HepG2 (cell line): ENCODE data around the gene TMEM31. TPM values are rescaled to one million over a fixed set of nuclear protein-coding genes. Genes with fewer than 3 reads are reported as not detected.

Experiments
- ATAC-seq: fragments of 200-7000 bp; cut with Tn5 transposase; 3 replicates; pipeline ENCODE4 v1.9.1; 2020; ENCODE audit warnings: mild to moderate bottlenecking, moderate library complexity
- BruUV-seq: library from RNA; stranded (reverse); fragments of 400-500 nt; replicated peaks from 2 replicates; lab custom pipeline; 2021; lab: Mats Ljungman, UMichigan
- CTCF ChIA-PET: fragments of 300-600 bp; formaldehyde crosslinking; extraction: SDS; loops from one replicate; lab custom pipeline; 2021; ENCODE audit warnings: low total read pairs, inconsistent platforms, low intra/inter-chr PET ratio; lab: Yijun Ruan, JAX
- POLR2A ChIA-PET: fragments of 350-600 bp; sonication (Branson Sonifier 250); formaldehyde crosslinking; loops from one replicate; lab custom pipeline; 2020; ENCODE audit warnings: antibody characterized with exemption, inconsistent platforms; lab: Yijun Ruan, JAX
- DNase-seq: peaks from one replicate; pipeline ENCODE4 v3.0.0-alpha.2; 2015; ENCODE audit warnings: low spot score
- FAIRE-seq: peaks from 3 replicates; lab custom pipeline; 2011; peaks lifted over from hg19 to GRCh38; lab: Jason Lieb, UNC
- H2AFZ ChIP-seq: one replicate; pipeline ENCODE4 v1.6.1; 2011; ENCODE audit warnings: low read length, inconsistent platforms
- H3K27ac ChIP-seq: fragments of 300-600 bp; 3 replicates; pipeline ENCODE4 v1.8.0; 2011; ENCODE audit warnings: mixed run types, mild to moderate bottlenecking, mixed read lengths, low read length, inconsistent platforms; ENCODE audit not compliant: insufficient read depth; ENCODE audit errors: extremely low read length
- H3K27me3 ChIP-seq, 2 experiments: fragments of 200-600 bp in 1 of 2; 2 replicates in 1 of 2; 3 replicates in 1 of 2; pipeline versions ENCODE4 v1.6.0 to v1.8.0; 2011; ENCODE audit warnings: low read length in 2 of 2, mild to moderate bottlenecking in 2 of 2, moderate library complexity in 2 of 2, inconsistent platforms in 1 of 2; ENCODE audit not compliant: insufficient read depth in 2 of 2, control insufficient read depth in 1 of 2
- H3K36me3 ChIP-seq, 2 experiments: fragments of 200-600 bp in 1 of 2; replicated peaks in 1 of 2; 2 replicates in 1 of 2; 3 replicates in 1 of 2; pipeline versions ENCODE4 v1.5.1 to v1.8.0; 2011; ENCODE audit warnings: low read length in 2 of 2, inconsistent platforms in 1 of 2; ENCODE audit not compliant: insufficient read depth in 2 of 2, control insufficient read depth in 1 of 2
- H3K4me1 ChIP-seq: 2 replicates; pipeline ENCODE4 v1.5.1; 2012; ENCODE audit warnings: low read length, inconsistent platforms; ENCODE audit not compliant: insufficient read depth
- H3K4me2 ChIP-seq: 2 replicates; pipeline ENCODE4 v1.6.0; 2011; ENCODE audit warnings: low read depth, low read length, inconsistent platforms
- H3K4me3 ChIP-seq, 3 experiments: fragments of 200-600 bp in 1 of 3; sonication (generic), shearing (Covaris generic) in 1 of 3; replicated peaks in 1 of 3; 2 replicates each; pipeline ENCODE4 v1.5.1; 2011 to 2016; ENCODE audit warnings: low read length in 3 of 3, inconsistent platforms in 2 of 3, low read depth in 2 of 3, mild to moderate bottlenecking in 2 of 3, control low read depth in 1 of 3, mixed read lengths in 1 of 3; ENCODE audit not compliant: insufficient read depth in 1 of 3
- H3K79me2 ChIP-seq: one replicate; pipeline ENCODE4 v1.6.1; 2011; ENCODE audit warnings: low read length, inconsistent platforms; ENCODE audit not compliant: insufficient read depth
- H3K9ac ChIP-seq: 2 replicates; pipeline ENCODE4 v1.6.0; 2011; ENCODE audit warnings: mild to moderate bottlenecking, low read depth, low read length, inconsistent platforms; ENCODE audit not compliant: insufficient read depth
- H3K9me3 ChIP-seq: 2 replicates; pipeline ENCODE4 v1.5.1; 2012; ENCODE audit warnings: mild to moderate bottlenecking, low read length
- H4K20me1 ChIP-seq: 2 replicates; pipeline ENCODE4 v1.6.0; 2011; ENCODE audit warnings: inconsistent platforms, mild to moderate bottlenecking, low read length, moderate library complexity; ENCODE audit not compliant: insufficient read depth
- ATF7 ChIP-seq, 2 experiments: fragments of 450-650 bp in 1 of 2; sonication (generic) in 1 of 2; formaldehyde crosslinking in 1 of 2; IDR thresholded peaks; 2 replicates each; pipeline versions ENCODE4 v1.4.0 to v1.6.1; 2016 to 2020; ENCODE audit warnings: antibody characterized with exemption in 1 of 2, mild to moderate bottlenecking in 1 of 2, missing genetic modification reagents in 1 of 2
- ATRX ChIP-seq: sonication (generic); formaldehyde crosslinking; IDR thresholded peaks from 2 replicates; pipeline ENCODE4 v1.4.0; 2020; ENCODE audit warnings: missing genetic modification reagents, borderline replicate concordance
- KLF16 ChIP-seq, 2 experiments: sonication (generic) in 1 of 2; formaldehyde crosslinking in 1 of 2; IDR thresholded peaks; 2 replicates each; pipeline versions ENCODE4 v1.6.1 to v1.8.0; 2016 to 2023; ENCODE audit warnings: missing genetic modification reagents in 2 of 2, missing compliant biosample characterization in 1 of 2
- PCBP2 ChIP-seq: fragments of 200-400 bp; formaldehyde crosslinking; optimal IDR thresholded peaks from 2 replicates; pipeline ENCODE3; 2018; ENCODE audit warnings: low read length, low read depth; ENCODE audit not compliant: poor library complexity, severe bottlenecking
- PLRG1 ChIP-seq: fragments of 450-650 bp; conservative IDR thresholded peaks from 2 replicates; pipeline ENCODE4 v1.6.1; 2016
- RFX3 ChIP-seq: IDR thresholded peaks from 2 replicates; pipeline ENCODE4 v1.6.1; 2016; ENCODE audit warnings: missing biosample characterization, missing genetic modification reagents
- SOX13 ChIP-seq, 3 experiments: fragments of 450-650 bp in 1 of 3; sonication (generic) in 1 of 3; formaldehyde crosslinking in 1 of 3; IDR thresholded peaks in 2 of 3; conservative IDR thresholded peaks in 1 of 3; 2 replicates each; pipeline versions ENCODE4 v1.5.0 to v1.6.1; 2016 to 2020; ENCODE audit warnings: antibody characterized with exemption in 1 of 3, mild to moderate bottlenecking in 1 of 3, missing compliant biosample characterization in 1 of 3, missing genetic modification reagents in 1 of 3, moderate library complexity in 1 of 3
- SRF ChIP-seq: IDR thresholded peaks from 2 replicates; pipeline ENCODE4 v1.6.1; 2011; ENCODE audit warnings: mild to moderate bottlenecking, low read depth, low read length, moderate library complexity
- STAT5B ChIP-seq: sonication (generic); formaldehyde crosslinking; IDR thresholded peaks from 2 replicates; pipeline ENCODE4 v1.4.0; 2020; ENCODE audit warnings: missing genetic modification reagents
- TAF1 ChIP-seq: sonication (generic); formaldehyde crosslinking; IDR thresholded peaks from 2 replicates; pipeline ENCODE4 v1.4.0; 2020; ENCODE audit warnings: missing genetic modification reagents
- XRCC5 ChIP-seq: fragments of 200-400 bp; formaldehyde crosslinking; optimal IDR thresholded peaks from 2 replicates; pipeline ENCODE3; 2017; ENCODE audit warnings: mild to moderate bottlenecking, low read length
- ZNF235 ChIP-seq: sonication (generic); formaldehyde crosslinking; IDR thresholded peaks from 2 replicates; pipeline ENCODE4 v1.8.1; 2023; ENCODE audit warnings: mild to moderate bottlenecking, missing genetic modification reagents, borderline replicate concordance
- ZNF251 ChIP-seq: sonication (generic); formaldehyde crosslinking; IDR thresholded peaks from 2 replicates; pipeline ENCODE4 v1.9.0; 2021; ENCODE audit warnings: mild to moderate bottlenecking, missing genetic modification reagents
- WGBS: methylation state at CpG from one replicate; pipeline ENCODE4 v1.1.6; 2017; ENCODE audit warnings: low lambda C conversion rate; 5-methylcytosine and 5-hydroxymethylcytosine counted together
- in situ Hi-C: cut with HindIII; loops from 2 replicates; pipeline ENCODE4 v1.10.0; 2017; ENCODE audit warnings: low pct_unique_long_range_greater_than_20kb; ENCODE audit not compliant: extremely low pct_ligation_motif_present
- intact Hi-C: fragments of 100-400 bp; cut with micrococcal nuclease; formaldehyde crosslinking; loops from one replicate; pipeline ENCODE4 v1.10.0; 2022; ENCODE audit not compliant: unreplicated experiment
- polyA plus RNA-seq, 8 experiments: library from polyadenylated mRNA; depleted of rRNA in 3 of 8; stranded (reverse) in 7 of 8; unstranded in 1 of 8; fragments of >200 nt; fragmentation: Illumina TruSeq in 4 of 8; extraction: Trizol in 4 of 8; gene quantifications; 2 replicates each; pipeline versions ENCODE4 v1.2.1 to v1.2.3, GENCODE V29; 2011 to 2016; ENCODE audit warnings: low read depth in 4 of 8, missing spikeins in 1 of 8, mixed read lengths in 1 of 8; ENCODE audit not compliant: insufficient read depth in 1 of 8
- total RNA-seq, 5 experiments: library from RNA; depleted of rRNA; stranded (reverse); fragments of >200 nt; fragmentation: Illumina TruSeq; extraction: Trizol; gene quantifications; 2 replicates each; pipeline ENCODE4 v1.2.3, GENCODE V29; 2016; ENCODE audit warnings: low read depth in 1 of 5
- TF ChIP-seq, protein P1 (sequence below): IDR thresholded peaks from 2 replicates; pipeline ENCODE4 v1.6.1; 2016; ENCODE audit warnings: low read depth, control low read depth
- TF ChIP-seq, protein P2 (sequence below): sonication (generic); formaldehyde crosslinking; IDR thresholded peaks from 2 replicates; pipeline ENCODE4 v1.4.0; 2020; ENCODE audit warnings: mild to moderate bottlenecking, missing genetic modification reagents
- TF ChIP-seq, protein P3 (sequence below): sonication (generic); formaldehyde crosslinking; IDR thresholded peaks from 2 replicates; pipeline ENCODE4 v1.5.0; 2020; ENCODE audit warnings: missing genetic modification reagents
- TF ChIP-seq, protein P4 (sequence below): IDR thresholded peaks from 2 replicates; pipeline ENCODE4 v1.6.1; 2012; ENCODE audit warnings: low read depth, low read length, improper control_type of control experiment
- TF ChIP-seq, protein P5 (sequence below): sonication (generic); formaldehyde crosslinking; IDR thresholded peaks from 2 replicates; pipeline ENCODE4 v1.4.0; 2020; ENCODE audit warnings: low read depth, mild to moderate bottlenecking, missing genetic modification reagents

The TMEM31 gene
- total and polyA plus RNA-seq, 2 of the 13 experiments (the other 11 are each of a cell fraction or from before 2014, with no cell fraction given), result 0.16 TPM; not detected in 1

DNA sequence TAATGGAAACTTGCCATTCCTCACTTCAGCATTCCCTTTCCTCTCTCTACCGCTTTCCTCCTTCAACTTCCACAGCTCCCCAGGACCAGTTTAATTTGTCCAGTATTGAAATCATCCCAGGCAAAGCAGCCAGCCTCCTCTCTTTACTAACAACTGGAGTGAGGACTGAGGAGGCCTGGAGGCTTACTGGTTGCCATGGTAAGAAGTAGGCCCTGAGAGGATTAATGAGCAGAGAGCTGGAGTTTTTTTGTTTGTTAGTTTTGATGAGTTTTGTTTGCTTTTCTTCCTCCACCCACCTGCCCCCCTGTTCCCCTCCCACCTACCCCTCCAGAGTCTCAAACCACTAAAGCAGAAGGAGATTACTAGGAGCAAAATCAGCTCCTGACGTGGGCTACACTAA is 36.5 kb downstream of the TMEM31 start:
- H3K4me3 ChIP-seq, result no peak overlapping the region
- no peaks in the 10 kb centered on the region for H3K36me3 ChIP-seq
- H3K27me3 ChIP-seq, result no peaks in the 10 kb centered on the region
- no peaks in the 10 kb centered on the region for H3K79me2 ChIP-seq
- no TSS peak for BruUV-seq
- ATAC-seq, result no peak
- no peak overlapping the region for H2AFZ ChIP-seq
- no peaks in the 10 kb centered on the region for H4K20me1 ChIP-seq
- no peak for FAIRE-seq
- POLR2A ChIA-PET, result no interaction called here
- in situ Hi-C loops, result no loop called here
- WGBS, result 0% methylated on average over 2 of the region's 2 CpGs
- no peaks in the 10 kb centered on the region for H3K9me3 ChIP-seq
- H3K9ac ChIP-seq, result no peak overlapping the region
- no peaks in the 10 kb centered on the region for H3K4me1 ChIP-seq
- intact Hi-C loops, result no loop called here
- H3K27ac ChIP-seq, result no peak overlapping the region
- no peak overlapping the region for H3K4me2 ChIP-seq
- CTCF ChIA-PET, result no interaction called here
- DNase-seq, result no peak
- TF ChIP-seq ZNF251 (CRISPR knock-in tag) (no peak), KLF16 (CRISPR knock-in tag; IDR thresholded peaks at IDR 0.05) (no peak), PLRG1 (no peak), ATRX (CRISPR knock-in tag) (no peak), SRF (no peak), ATF7 (IDR thresholded peaks at IDR 0.05) (no peak), ATF7 (CRISPR knock-in tag; IDR thresholded peaks at IDR 0.05) (no peak), RFX3 (no peak), XRCC5 (no peak), STAT5B (no peak), PCBP2 (no peak), SOX13 (IDR thresholded peaks at IDR 0.05) (no peak), SOX13 (CRISPR knock-in tag; conservative IDR thresholded peaks at IDR 0.05 in 1 of 2, IDR thresholded peaks at IDR 0.05 in 1 of 2) (no peak), ZNF235 (CRISPR knock-in tag) (no peak), TAF1 (CRISPR knock-in tag) (no peak)
- TF ChIP-seq, protein P1, sequence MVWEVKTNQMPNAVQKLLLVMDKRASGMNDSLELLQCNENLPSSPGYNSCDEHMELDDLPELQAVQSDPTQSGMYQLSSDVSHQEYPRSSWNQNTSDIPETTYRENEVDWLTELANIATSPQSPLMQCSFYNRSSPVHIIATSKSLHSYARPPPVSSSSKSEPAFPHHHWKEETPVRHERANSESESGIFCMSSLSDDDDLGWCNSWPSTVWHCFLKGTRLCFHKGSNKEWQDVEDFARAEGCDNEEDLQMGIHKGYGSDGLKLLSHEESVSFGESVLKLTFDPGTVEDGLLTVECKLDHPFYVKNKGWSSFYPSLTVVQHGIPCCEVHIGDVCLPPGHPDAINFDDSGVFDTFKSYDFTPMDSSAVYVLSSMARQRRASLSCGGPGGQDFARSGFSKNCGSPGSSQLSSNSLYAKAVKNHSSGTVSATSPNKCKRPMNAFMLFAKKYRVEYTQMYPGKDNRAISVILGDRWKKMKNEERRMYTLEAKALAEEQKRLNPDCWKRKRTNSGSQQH, result no peak
- TF ChIP-seq, protein P2, sequence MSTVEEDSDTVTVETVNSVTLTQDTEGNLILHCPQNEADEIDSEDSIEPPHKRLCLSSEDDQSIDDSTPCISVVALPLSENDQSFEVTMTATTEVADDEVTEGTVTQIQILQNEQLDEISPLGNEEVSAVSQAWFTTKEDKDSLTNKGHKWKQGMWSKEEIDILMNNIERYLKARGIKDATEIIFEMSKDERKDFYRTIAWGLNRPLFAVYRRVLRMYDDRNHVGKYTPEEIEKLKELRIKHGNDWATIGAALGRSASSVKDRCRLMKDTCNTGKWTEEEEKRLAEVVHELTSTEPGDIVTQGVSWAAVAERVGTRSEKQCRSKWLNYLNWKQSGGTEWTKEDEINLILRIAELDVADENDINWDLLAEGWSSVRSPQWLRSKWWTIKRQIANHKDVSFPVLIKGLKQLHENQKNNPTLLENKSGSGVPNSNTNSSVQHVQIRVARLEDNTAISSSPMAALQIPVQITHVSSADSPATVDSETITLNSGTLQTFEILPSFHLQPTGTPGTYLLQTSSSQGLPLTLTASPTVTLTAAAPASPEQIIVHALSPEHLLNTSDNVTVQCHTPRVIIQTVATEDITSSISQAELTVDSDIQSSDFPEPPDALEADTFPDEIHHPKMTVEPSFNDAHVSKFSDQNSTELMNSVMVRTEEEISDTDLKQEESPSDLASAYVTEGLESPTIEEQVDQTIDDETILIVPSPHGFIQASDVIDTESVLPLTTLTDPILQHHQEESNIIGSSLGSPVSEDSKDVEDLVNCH (CRISPR knock-in tag), result no peak
- TF ChIP-seq, protein P3, sequence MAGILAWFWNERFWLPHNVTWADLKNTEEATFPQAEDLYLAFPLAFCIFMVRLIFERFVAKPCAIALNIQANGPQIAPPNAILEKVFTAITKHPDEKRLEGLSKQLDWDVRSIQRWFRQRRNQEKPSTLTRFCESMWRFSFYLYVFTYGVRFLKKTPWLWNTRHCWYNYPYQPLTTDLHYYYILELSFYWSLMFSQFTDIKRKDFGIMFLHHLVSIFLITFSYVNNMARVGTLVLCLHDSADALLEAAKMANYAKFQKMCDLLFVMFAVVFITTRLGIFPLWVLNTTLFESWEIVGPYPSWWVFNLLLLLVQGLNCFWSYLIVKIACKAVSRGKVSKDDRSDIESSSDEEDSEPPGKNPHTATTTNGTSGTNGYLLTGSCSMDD (CRISPR knock-in tag), result no peak
- TF ChIP-seq, protein P4, sequence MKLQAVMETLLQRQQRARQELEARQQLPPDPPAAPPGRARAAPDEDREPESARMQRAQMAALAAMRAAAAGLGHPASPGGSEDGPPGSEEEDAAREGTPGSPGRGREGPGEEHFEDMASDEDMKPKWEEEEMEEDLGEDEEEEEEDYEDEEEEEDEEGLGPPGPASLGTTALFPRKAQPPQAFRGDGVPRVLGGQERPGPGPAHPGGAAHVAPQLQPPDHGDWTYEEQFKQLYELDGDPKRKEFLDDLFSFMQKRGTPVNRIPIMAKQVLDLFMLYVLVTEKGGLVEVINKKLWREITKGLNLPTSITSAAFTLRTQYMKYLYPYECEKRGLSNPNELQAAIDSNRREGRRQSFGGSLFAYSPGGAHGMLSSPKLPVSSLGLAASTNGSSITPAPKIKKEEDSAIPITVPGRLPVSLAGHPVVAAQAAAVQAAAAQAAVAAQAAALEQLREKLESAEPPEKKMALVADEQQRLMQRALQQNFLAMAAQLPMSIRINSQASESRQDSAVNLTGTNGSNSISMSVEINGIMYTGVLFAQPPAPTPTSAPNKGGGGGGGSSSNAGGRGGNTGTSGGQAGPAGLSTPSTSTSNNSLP, result no peak
- TF ChIP-seq, protein P5, sequence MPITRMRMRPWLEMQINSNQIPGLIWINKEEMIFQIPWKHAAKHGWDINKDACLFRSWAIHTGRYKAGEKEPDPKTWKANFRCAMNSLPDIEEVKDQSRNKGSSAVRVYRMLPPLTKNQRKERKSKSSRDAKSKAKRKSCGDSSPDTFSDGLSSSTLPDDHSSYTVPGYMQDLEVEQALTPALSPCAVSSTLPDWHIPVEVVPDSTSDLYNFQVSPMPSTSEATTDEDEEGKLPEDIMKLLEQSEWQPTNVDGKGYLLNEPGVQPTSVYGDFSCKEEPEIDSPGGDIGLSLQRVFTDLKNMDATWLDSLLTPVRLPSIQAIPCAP (CRISPR knock-in tag), result no peak
